AG09309 (cell line): ENCODE data around the gene C5AR1.

Experiments
- DNase-seq: peaks from one replicate; pipeline ENCODE4 v3.0.0-alpha.2; 2010; ENCODE audit warnings: low read depth
- H3K4me3 ChIP-seq: 2 replicates; pipeline ENCODE4 v1.5.1; 2011; ENCODE audit warnings: mild to moderate bottlenecking, low read depth, low read length, moderate library complexity; ENCODE audit not compliant: control insufficient read depth
- CTCF ChIP-seq: IDR thresholded peaks from 2 replicates; pipeline ENCODE4 v1.5.1; 2011; ENCODE audit warnings: mild to moderate bottlenecking, low read depth, low read length, inconsistent platforms; ENCODE audit not compliant: insufficient read depth, control insufficient read depth; ENCODE audit errors: missing control alignments

Gene C5AR1

GRCh38 chr19:47319923-47320871 lies 10.5 kb downstream of the C5AR1 start:
- no peak for TF ChIP-seq CTCF
- H3K4me3 ChIP-seq, result no peak overlapping the region
- no peak for DNase-seq

GRCh38 chr19:47321630-47322029 lies 12.0 kb downstream of the C5AR1 start:
- H3K4me3 ChIP-seq, result no peak overlapping the region
- no peak for TF ChIP-seq CTCF
- no peak for DNase-seq

GRCh38 chr19:47322058-47322457 lies 12.4 kb downstream of the C5AR1 start:
- H3K4me3 ChIP-seq, result no peak overlapping the region
- DNase-seq, result no peak
- no peak for TF ChIP-seq CTCF

- no peak for DNase-seq
- H3K4me3 ChIP-seq, result no peak overlapping the region
- TF ChIP-seq CTCF, result no peak
These were observed 13.7 kb downstream of the C5AR1 start for GRCh38 chr19:47323409-47323808.

- DNase-seq, result no peak
- no peak for TF ChIP-seq CTCF
- no peak overlapping the region for H3K4me3 ChIP-seq
These were observed 14.2 kb downstream of the C5AR1 start for GRCh38 chr19:47323872-47324271.

- DNase-seq, result no peak
These were observed 14.8 kb downstream of the C5AR1 start for GRCh38 chr19:47324502-47324901.

More at GRCh38 chr19:47324502-47324901, 14.8 kb downstream of the C5AR1 start:
- no peak overlapping the region for H3K4me3 ChIP-seq
- no peak for TF ChIP-seq CTCF
